SK-N-SH treated with all-trans-retinoic acid at 6 μM for 48 hours (cell line): ENCODE results near the gene SYNPO2.
A peak's percentile ranks its signal among the peaks of the same experiment; 100 is the strongest.

Experiments used
- ATAC-seq: fragments of 200-7000 bp; cut with Tn5 transposase; 3 replicates; pipeline ENCODE4 v1.9.1; 2020; ENCODE audit warnings: mild to moderate bottlenecking, moderate library complexity
- ARNTL ChIP-seq: fragments of 450-650 bp; formaldehyde crosslinking; IDR thresholded peaks from 2 replicates; pipeline ENCODE4 v1.5.0; 2020; ENCODE audit warnings: low read depth, mild to moderate bottlenecking, moderate library complexity, borderline replicate concordance
- BACH2 ChIP-seq: fragments of 250-450 bp; sonication (Bioruptor Pico); IDR thresholded peaks from 2 replicates; pipeline ENCODE4 v1.9.0; 2021; ENCODE audit warnings: mild to moderate bottlenecking, borderline replicate concordance
- CSDC2 ChIP-seq: fragments of 250-450 bp; sonication (Bioruptor Pico); IDR thresholded peaks from 2 replicates; pipeline ENCODE4 v1.5.0; 2020; ENCODE audit warnings: mild to moderate bottlenecking, moderate library complexity
- ESRRG ChIP-seq: fragments of 250-450 bp; sonication (Bioruptor Pico); IDR thresholded peaks from 2 replicates; pipeline ENCODE4 v1.6.1; 2021; ENCODE audit warnings: mild to moderate bottlenecking
- GLIS3 ChIP-seq: fragments of 250-450 bp; sonication (Bioruptor Pico); IDR thresholded peaks from 2 replicates; pipeline ENCODE4 v1.5.0; 2020; ENCODE audit warnings: mild to moderate bottlenecking, moderate library complexity
- ISL1 ChIP-seq: fragments of 250-450 bp; sonication (Bioruptor Pico); IDR thresholded peaks from 2 replicates; pipeline ENCODE4 v2.1.2; 2022; ENCODE audit warnings: mild to moderate bottlenecking, moderate library complexity
- OSR1 ChIP-seq: fragments of 250-450 bp; sonication (Bioruptor Pico); IDR thresholded peaks from 2 replicates; pipeline ENCODE4 v1.8.0; 2022; ENCODE audit warnings: moderate library complexity, mild to moderate bottlenecking, inconsistent platforms
- PATZ1 ChIP-seq: fragments of 250-450 bp; sonication (Bioruptor Pico); IDR thresholded peaks from 2 replicates; pipeline ENCODE4 v1.8.0; 2020; ENCODE audit warnings: mild to moderate bottlenecking, moderate library complexity, borderline replicate concordance
- PPARA ChIP-seq: fragments of 250-450 bp; sonication (Bioruptor Pico); IDR thresholded peaks from 2 replicates; pipeline ENCODE4 v1.5.0; 2020; ENCODE audit warnings: mild to moderate bottlenecking, borderline replicate concordance
- RARB ChIP-seq: fragments of 250-450 bp; sonication (Bioruptor Pico); IDR thresholded peaks from 2 replicates; pipeline ENCODE4 v1.8.0; 2021; ENCODE audit warnings: mild to moderate bottlenecking, moderate library complexity
- SNAI2 ChIP-seq: fragments of 250-450 bp; sonication (Bioruptor Pico); IDR thresholded peaks from 2 replicates; pipeline ENCODE4 v1.5.0; 2020; ENCODE audit warnings: mild to moderate bottlenecking, moderate library complexity
- TOX ChIP-seq: fragments of 250-450 bp; sonication (Bioruptor Pico); IDR thresholded peaks from 2 replicates; pipeline ENCODE4 v1.8.0; 2021; ENCODE audit warnings: mild to moderate bottlenecking, moderate library complexity, borderline replicate concordance
- ZC3H10 ChIP-seq: fragments of 250-450 bp; sonication (Bioruptor Pico); IDR thresholded peaks from 2 replicates; pipeline ENCODE4 v1.5.1; 2021; ENCODE audit warnings: mild to moderate bottlenecking, moderate library complexity
- ZFP3 ChIP-seq: fragments of 250-450 bp; sonication (Bioruptor Pico); IDR thresholded peaks from 2 replicates; pipeline ENCODE4 v1.5.0; 2020; ENCODE audit warnings: mild to moderate bottlenecking, moderate library complexity
- ZFP30 ChIP-seq: fragments of 450-650 bp; formaldehyde crosslinking; IDR thresholded peaks from 2 replicates; pipeline ENCODE4 v1.5.0; 2022; ENCODE audit warnings: mild to moderate bottlenecking, moderate library complexity
- ZNF565 ChIP-seq: fragments of 450-650 bp; formaldehyde crosslinking; conservative IDR thresholded peaks from 2 replicates; pipeline ENCODE4 v1.5.0; 2020; ENCODE audit warnings: low read depth, mild to moderate bottlenecking, moderate library complexity
- ZNF70 ChIP-seq: fragments of 450-650 bp; formaldehyde crosslinking; IDR thresholded peaks from 2 replicates; pipeline ENCODE4 v1.5.0; 2020; ENCODE audit warnings: mild to moderate bottlenecking, moderate library complexity
- ZNF8 ChIP-seq: fragments of 450-650 bp; formaldehyde crosslinking; IDR thresholded peaks from 2 replicates; pipeline ENCODE4 v1.5.0; 2020; ENCODE audit warnings: mild to moderate bottlenecking, moderate library complexity
- TF ChIP-seq, protein P1 (sequence below): fragments of 250-450 bp; sonication (Bioruptor Pico); IDR thresholded peaks from 2 replicates; pipeline ENCODE4 v1.5.1; 2021; ENCODE audit warnings: mild to moderate bottlenecking, moderate library complexity
- TF ChIP-seq, protein P2 (sequence below): fragments of 250-450 bp; sonication (Bioruptor Pico); IDR thresholded peaks from 2 replicates; pipeline ENCODE4 v1.5.1; 2020; ENCODE audit warnings: low read depth, mild to moderate bottlenecking, moderate library complexity
- TF ChIP-seq, protein P3 (sequence below): fragments of 250-450 bp; sonication (Bioruptor Pico); IDR thresholded peaks from 2 replicates; pipeline ENCODE4 v1.5.0; 2020; ENCODE audit warnings: mild to moderate bottlenecking, moderate library complexity
- TF ChIP-seq, protein P4 (sequence below): fragments of 250-450 bp; sonication (Bioruptor Pico); IDR thresholded peaks from 2 replicates; pipeline ENCODE4 v1.8.0; 2021; ENCODE audit warnings: low read depth, mild to moderate bottlenecking, moderate library complexity, borderline replicate concordance

Gene SYNPO2

GRCh38 chr4:118916691-118917289, 28.1 kb downstream of the SYNPO2 start:
- TF ChIP-seq ZNF8 (no peak), CSDC2 (CRISPR knock-in tag) (no peak), TOX (CRISPR knock-in tag) (no peak), ZFP3 (CRISPR knock-in tag) (no peak), PPARA (CRISPR knock-in tag) (no peak), ZNF565 (no peak), BACH2 (CRISPR knock-in tag) (no peak), PATZ1 (CRISPR knock-in tag) (no peak)
- ATAC-seq = no peak

DNA sequence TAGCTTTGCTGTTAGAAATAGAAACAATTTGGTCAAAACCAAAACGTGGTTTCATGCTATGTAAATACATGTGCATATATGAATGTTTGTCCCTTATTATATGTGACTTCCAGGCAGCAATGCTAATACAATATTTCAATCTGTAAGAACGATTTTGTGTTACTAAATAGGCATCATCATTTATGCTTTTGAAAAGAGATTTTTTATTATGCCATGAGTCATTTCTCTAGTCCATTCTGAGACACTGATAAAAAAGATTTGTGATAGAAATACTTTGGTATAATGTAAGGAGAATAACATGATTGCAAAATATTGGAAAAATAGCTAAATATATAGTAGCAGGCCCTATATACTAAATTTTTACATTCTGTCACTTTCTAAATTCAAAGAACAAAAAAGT, 28.9 kb downstream of the SYNPO2 start:
- ATAC-seq = peak; percentile 11; the same call in 2 of the 3 replicates
- TF ChIP-seq TOX (CRISPR knock-in tag) (0 out of 2 replicates have a peak, but pooled peaks have one; percentile 12), ZC3H10 (CRISPR knock-in tag) (0 out of 2 replicates have a peak, but pooled peaks have one; percentile 34), ZNF70 (no peak), ISL1 (CRISPR knock-in tag) (peak; percentile 69), ESRRG (CRISPR knock-in tag) (no peak), ZFP30 (no peak), RARB (no peak)
- TF ChIP-seq, protein P1, sequence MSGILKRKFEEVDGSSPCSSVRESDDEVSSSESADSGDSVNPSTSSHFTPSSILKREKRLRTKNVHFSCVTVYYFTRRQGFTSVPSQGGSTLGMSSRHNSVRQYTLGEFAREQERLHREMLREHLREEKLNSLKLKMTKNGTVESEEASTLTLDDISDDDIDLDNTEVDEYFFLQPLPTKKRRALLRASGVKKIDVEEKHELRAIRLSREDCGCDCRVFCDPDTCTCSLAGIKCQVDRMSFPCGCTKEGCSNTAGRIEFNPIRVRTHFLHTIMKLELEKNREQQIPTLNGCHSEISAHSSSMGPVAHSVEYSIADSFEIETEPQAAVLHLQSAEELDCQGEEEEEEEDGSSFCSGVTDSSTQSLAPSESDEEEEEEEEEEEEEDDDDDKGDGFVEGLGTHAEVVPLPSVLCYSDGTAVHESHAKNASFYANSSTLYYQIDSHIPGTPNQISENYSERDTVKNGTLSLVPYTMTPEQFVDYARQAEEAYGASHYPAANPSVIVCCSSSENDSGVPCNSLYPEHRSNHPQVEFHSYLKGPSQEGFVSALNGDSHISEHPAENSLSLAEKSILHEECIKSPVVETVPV (CRISPR knock-in tag) = no peak

- TF ChIP-seq OSR1 (CRISPR knock-in tag) (no peak), ISL1 (CRISPR knock-in tag) (peak; percentile 96), ZC3H10 (CRISPR knock-in tag) (peak; percentile 60; the same call in 1 of the 2 replicates), BACH2 (CRISPR knock-in tag) (no peak), PATZ1 (CRISPR knock-in tag) (no peak)
- TF ChIP-seq, protein P2, sequence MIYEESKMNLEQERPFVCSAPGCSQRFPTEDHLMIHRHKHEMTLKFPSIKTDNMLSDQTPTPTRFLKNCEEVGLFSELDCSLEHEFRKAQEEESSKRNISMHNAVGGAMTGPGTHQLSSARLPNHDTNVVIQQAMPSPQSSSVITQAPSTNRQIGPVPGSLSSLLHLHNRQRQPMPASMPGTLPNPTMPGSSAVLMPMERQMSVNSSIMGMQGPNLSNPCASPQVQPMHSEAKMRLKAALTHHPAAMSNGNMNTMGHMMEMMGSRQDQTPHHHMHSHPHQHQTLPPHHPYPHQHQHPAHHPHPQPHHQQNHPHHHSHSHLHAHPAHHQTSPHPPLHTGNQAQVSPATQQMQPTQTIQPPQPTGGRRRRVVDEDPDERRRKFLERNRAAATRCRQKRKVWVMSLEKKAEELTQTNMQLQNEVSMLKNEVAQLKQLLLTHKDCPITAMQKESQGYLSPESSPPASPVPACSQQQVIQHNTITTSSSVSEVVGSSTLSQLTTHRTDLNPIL (CRISPR knock-in tag) = peak; percentile 75; the same call in 1 of the 2 replicates
- TF ChIP-seq, all 23 proteins: peak for 3
- peak; percentile 89 for ATAC-seq
These were observed 29.7 kb downstream of the SYNPO2 start for GRCh38 chr4:118918388-118918787.

GRCh38 chr4:118920247-118920646, 31.6 kb downstream of the SYNPO2 start:
- ATAC-seq = no peak
- no peak for TF ChIP-seq ISL1 (CRISPR knock-in tag)
- no peak for TF ChIP-seq ZNF565
- TF ChIP-seq, protein P3, sequence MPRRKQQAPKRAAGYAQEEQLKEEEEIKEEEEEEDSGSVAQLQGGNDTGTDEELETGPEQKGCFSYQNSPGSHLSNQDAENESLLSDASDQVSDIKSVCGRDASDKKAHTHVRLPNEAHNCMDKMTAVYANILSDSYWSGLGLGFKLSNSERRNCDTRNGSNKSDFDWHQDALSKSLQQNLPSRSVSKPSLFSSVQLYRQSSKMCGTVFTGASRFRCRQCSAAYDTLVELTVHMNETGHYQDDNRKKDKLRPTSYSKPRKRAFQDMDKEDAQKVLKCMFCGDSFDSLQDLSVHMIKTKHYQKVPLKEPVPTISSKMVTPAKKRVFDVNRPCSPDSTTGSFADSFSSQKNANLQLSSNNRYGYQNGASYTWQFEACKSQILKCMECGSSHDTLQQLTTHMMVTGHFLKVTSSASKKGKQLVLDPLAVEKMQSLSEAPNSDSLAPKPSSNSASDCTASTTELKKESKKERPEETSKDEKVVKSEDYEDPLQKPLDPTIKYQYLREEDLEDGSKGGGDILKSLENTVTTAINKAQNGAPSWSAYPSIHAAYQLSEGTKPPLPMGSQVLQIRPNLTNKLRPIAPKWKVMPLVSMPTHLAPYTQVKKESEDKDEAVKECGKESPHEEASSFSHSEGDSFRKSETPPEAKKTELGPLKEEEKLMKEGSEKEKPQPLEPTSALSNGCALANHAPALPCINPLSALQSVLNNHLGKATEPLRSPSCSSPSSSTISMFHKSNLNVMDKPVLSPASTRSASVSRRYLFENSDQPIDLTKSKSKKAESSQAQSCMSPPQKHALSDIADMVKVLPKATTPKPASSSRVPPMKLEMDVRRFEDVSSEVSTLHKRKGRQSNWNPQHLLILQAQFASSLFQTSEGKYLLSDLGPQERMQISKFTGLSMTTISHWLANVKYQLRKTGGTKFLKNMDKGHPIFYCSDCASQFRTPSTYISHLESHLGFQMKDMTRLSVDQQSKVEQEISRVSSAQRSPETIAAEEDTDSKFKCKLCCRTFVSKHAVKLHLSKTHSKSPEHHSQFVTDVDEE (CRISPR knock-in tag) = no peak
- no peak for TF ChIP-seq ARNTL (CRISPR knock-in tag)
- no peak for TF ChIP-seq ZNF8
- TF ChIP-seq PPARA (CRISPR knock-in tag) = no peak
- TF ChIP-seq SNAI2 (CRISPR knock-in tag) = no peak
- TF ChIP-seq ZFP30 = no peak
- no peak for TF ChIP-seq CSDC2 (CRISPR knock-in tag)
- no peak for TF ChIP-seq GLIS3 (CRISPR knock-in tag)
- TF ChIP-seq, protein P1 (CRISPR knock-in tag) = no peak
- TF ChIP-seq, protein P4, sequence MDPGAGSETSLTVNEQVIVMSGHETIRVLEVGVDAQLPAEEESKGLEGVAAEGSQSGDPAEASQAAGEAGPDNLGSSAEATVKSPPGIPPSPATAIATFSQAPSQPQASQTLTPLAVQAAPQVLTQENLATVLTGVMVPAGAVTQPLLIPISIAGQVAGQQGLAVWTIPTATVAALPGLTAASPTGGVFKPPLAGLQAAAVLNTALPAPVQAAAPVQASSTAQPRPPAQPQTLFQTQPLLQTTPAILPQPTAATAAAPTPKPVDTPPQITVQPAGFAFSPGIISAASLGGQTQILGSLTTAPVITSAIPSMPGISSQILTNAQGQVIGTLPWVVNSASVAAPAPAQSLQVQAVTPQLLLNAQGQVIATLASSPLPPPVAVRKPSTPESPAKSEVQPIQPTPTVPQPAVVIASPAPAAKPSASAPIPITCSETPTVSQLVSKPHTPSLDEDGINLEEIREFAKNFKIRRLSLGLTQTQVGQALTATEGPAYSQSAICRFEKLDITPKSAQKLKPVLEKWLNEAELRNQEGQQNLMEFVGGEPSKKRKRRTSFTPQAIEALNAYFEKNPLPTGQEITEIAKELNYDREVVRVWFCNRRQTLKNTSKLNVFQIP (CRISPR knock-in tag) = no peak
- TF ChIP-seq TOX (CRISPR knock-in tag) = no peak
